IMR-90 (cell line): Measurements from ENCODE around the gene ELANE. TPM values are rescaled to one million over a fixed set of nuclear protein-coding genes. Genes with fewer than 3 reads are reported as not detected.

Experiments
- ATAC-seq: fragments of 200-7000 bp; cut with Tn5 transposase; 2 replicates; pipeline ENCODE4 v1.9.1; 2020; ENCODE audit warnings: low read depth, mild to moderate bottlenecking, moderate library complexity
- BruUV-seq: library from RNA; stranded (reverse); fragments of 400-500 nt; replicated peaks from 2 replicates; lab custom pipeline; 2021; lab: Mats Ljungman, UMichigan
- CTCF ChIA-PET: fragments of 300-600 bp; formaldehyde crosslinking; extraction: SDS; loops from one replicate; lab custom pipeline; 2021; ENCODE audit warnings: antibody characterized with exemption; lab: Yijun Ruan, JAX
- POLR2A ChIA-PET: fragments of 300-600 bp; sonication (Branson Sonifier 250); formaldehyde crosslinking; loops from one replicate; lab custom pipeline; 2022; ENCODE audit warnings: antibody characterized with exemption; ENCODE audit not compliant: unreplicated experiment; lab: Charles Lee
- DNase-seq: peaks from one replicate; pipeline ENCODE4 v3.0.0; 2013
- H2AFZ ChIP-seq: replicated peaks from 2 replicates; pipeline ENCODE3; 2013; ENCODE audit warnings: low read length, mild to moderate bottlenecking; ENCODE audit not compliant: poor library complexity
- H2AK5ac ChIP-seq: 2 replicates; pipeline ENCODE4 v1.6.1; 2013; ENCODE audit warnings: low read depth, low read length, inconsistent platforms
- H2AK9ac ChIP-seq: replicated peaks from 2 replicates; pipeline ENCODE3; 2013; ENCODE audit warnings: mild to moderate bottlenecking, low read depth, low read length, moderate library complexity; ENCODE audit not compliant: poor library complexity
- H2BK120ac ChIP-seq: 2 replicates; pipeline ENCODE4 v1.6.1; 2013; ENCODE audit warnings: low read depth, low read length, inconsistent platforms
- H2BK15ac ChIP-seq: 3 replicates; pipeline ENCODE4 v1.6.1; 2013; ENCODE audit warnings: low read depth, low read length, inconsistent platforms
- H2BK20ac ChIP-seq: 2 replicates; pipeline ENCODE4 v1.6.1; 2013; ENCODE audit warnings: low read depth, mild to moderate bottlenecking, inconsistent platforms, low read length, moderate library complexity
- H2BK5ac ChIP-seq: 2 replicates; pipeline ENCODE4 v1.6.1; 2013; ENCODE audit warnings: mild to moderate bottlenecking, low read depth, low read length, inconsistent platforms; ENCODE audit not compliant: poor library complexity, severe bottlenecking
- H3K14ac ChIP-seq: replicated peaks from 2 replicates; pipeline ENCODE4 v1.6.1; 2013; ENCODE audit warnings: low read depth, low read length, inconsistent platforms
- H3K18ac ChIP-seq: 2 replicates; pipeline ENCODE4 v1.6.1; 2013; ENCODE audit warnings: low read depth, low read length, control low read depth
- H3K23ac ChIP-seq: 2 replicates; pipeline ENCODE4 v1.6.1; 2013; ENCODE audit warnings: low read depth, low read length, inconsistent platforms
- H3K27ac ChIP-seq: 2 replicates; pipeline ENCODE4 v1.5.1; 2013; ENCODE audit warnings: mild to moderate bottlenecking, control low read depth, low read length; ENCODE audit not compliant: insufficient read depth
- H3K27me3 ChIP-seq: 2 replicates; pipeline ENCODE4 v1.6.1; 2013; ENCODE audit warnings: low read length; ENCODE audit not compliant: control insufficient read depth, insufficient read depth
- H3K36me3 ChIP-seq: 2 replicates; pipeline ENCODE4 v1.6.1; 2013; ENCODE audit warnings: low read length, mixed read lengths; ENCODE audit not compliant: control insufficient read depth, insufficient read depth
- H3K4ac ChIP-seq: 2 replicates; pipeline ENCODE4 v1.6.1; 2013; ENCODE audit warnings: low read depth, low read length, inconsistent platforms
- H3K4me1 ChIP-seq: 2 replicates; pipeline ENCODE4 v1.6.1; 2013; ENCODE audit warnings: low read length, mixed read lengths; ENCODE audit not compliant: control insufficient read depth, insufficient read depth
- H3K4me2 ChIP-seq: 2 replicates; pipeline ENCODE4 v1.6.1; 2013; ENCODE audit warnings: low read depth, mild to moderate bottlenecking, control low read depth, low read length, moderate library complexity
- H3K4me3 ChIP-seq: 2 replicates; pipeline ENCODE4 v1.5.1; 2013; ENCODE audit warnings: low read depth, mild to moderate bottlenecking, control low read depth, low read length, moderate library complexity; ENCODE audit not compliant: insufficient read depth
- H3K56ac ChIP-seq: 2 replicates; pipeline ENCODE4 v1.6.1; 2013; ENCODE audit warnings: low read length, inconsistent platforms; ENCODE audit not compliant: insufficient read depth; ENCODE audit errors: extremely low read depth
- H3K79me1 ChIP-seq, 2 experiments: 2 replicates each; pipeline ENCODE4 v1.6.1; 2013; ENCODE audit warnings: low read length in 2 of 2, inconsistent platforms in 1 of 2, low read depth in 1 of 2
- H3K9ac ChIP-seq: 2 replicates; pipeline ENCODE4 v1.6.1; 2013; ENCODE audit warnings: low read depth, low read length, control low read depth
- H3K9me1 ChIP-seq: 2 replicates; pipeline ENCODE4 v1.6.1; 2013; ENCODE audit warnings: low read length, inconsistent platforms; ENCODE audit not compliant: insufficient read depth
- H3K9me3 ChIP-seq: 2 replicates; pipeline ENCODE4 v1.6.1; 2013; ENCODE audit warnings: low read length; ENCODE audit not compliant: control insufficient read depth, insufficient read depth
- H4K20me1 ChIP-seq: 2 replicates; pipeline ENCODE4 v1.6.1; 2013; ENCODE audit warnings: low read length, inconsistent platforms; ENCODE audit not compliant: insufficient read depth
- H4K5ac ChIP-seq: 2 replicates; pipeline ENCODE4 v1.6.1; 2013; ENCODE audit warnings: mild to moderate bottlenecking, low read depth, low read length, control low read depth
- H4K8ac ChIP-seq, 2 experiments: 2 replicates each; pipeline ENCODE4 v1.6.1; 2013; ENCODE audit warnings: low read depth in 2 of 2, low read length in 2 of 2, control low read depth in 1 of 2, inconsistent platforms in 1 of 2
- H4K91ac ChIP-seq: 2 replicates; pipeline ENCODE4 v1.6.1; 2013; ENCODE audit warnings: low read depth, low read length, inconsistent platforms; ENCODE audit not compliant: insufficient read depth
- BHLHE40 ChIP-seq: fragments of 150-350 bp; IDR thresholded peaks from 2 replicates; pipeline ENCODE4 v1.6.1; 2016; ENCODE audit warnings: mild to moderate bottlenecking, low read depth, low read length
- CEBPB ChIP-seq: IDR thresholded peaks from 2 replicates; pipeline ENCODE4 v1.6.1; 2012; ENCODE audit warnings: low read depth, low read length, improper control_type of control experiment
- CHD1 ChIP-seq: IDR thresholded peaks from 2 replicates; pipeline ENCODE4 v1.6.1; 2012; ENCODE audit warnings: low read depth, low read length, improper control_type of control experiment
- ELK1 ChIP-seq: fragments of 150-350 bp; IDR thresholded peaks from 2 replicates; pipeline ENCODE4 v1.6.1; 2016; ENCODE audit warnings: low read depth, mild to moderate bottlenecking, low read length, moderate library complexity, borderline replicate concordance
- FOS ChIP-seq: fragments of 150-350 bp; IDR thresholded peaks from 2 replicates; pipeline ENCODE4 v1.6.1; 2016; ENCODE audit warnings: low read depth, low read length
- MAFK ChIP-seq: IDR thresholded peaks from 2 replicates; pipeline ENCODE4 v1.6.1; 2012; ENCODE audit warnings: low read depth, low read length, improper control_type of control experiment
- MAZ ChIP-seq: IDR thresholded peaks from 2 replicates; pipeline ENCODE4 v1.6.1; 2012; ENCODE audit warnings: low read depth, mild to moderate bottlenecking, low read length, improper control_type of control experiment, moderate library complexity, borderline replicate concordance
- MXI1 ChIP-seq: IDR thresholded peaks from 2 replicates; pipeline ENCODE4 v1.6.1; 2012; ENCODE audit warnings: low read depth, mild to moderate bottlenecking, low read length, moderate library complexity, borderline replicate concordance
- NFE2L2 ChIP-seq: fragments of 150-350 bp; IDR thresholded peaks from 2 replicates; pipeline ENCODE4 v1.6.1; 2016; ENCODE audit warnings: low read depth, mild to moderate bottlenecking, low read length
- POLR2A ChIP-seq: IDR thresholded peaks from 2 replicates; pipeline ENCODE4 v1.6.1; 2012; ENCODE audit warnings: mild to moderate bottlenecking, low read depth, low read length
- RAD21 ChIP-seq: IDR thresholded peaks from 2 replicates; pipeline ENCODE4 v1.6.1; 2012; ENCODE audit warnings: low read length, improper control_type of control experiment
- RCOR1 ChIP-seq: IDR thresholded peaks from 2 replicates; pipeline ENCODE4 v1.6.1; 2012; ENCODE audit warnings: mild to moderate bottlenecking, low read length, improper control_type of control experiment; ENCODE audit not compliant: insufficient replicate concordance
- RFX5 ChIP-seq: IDR thresholded peaks from 2 replicates; pipeline ENCODE4 v1.8.0; 2012; ENCODE audit warnings: low read depth, mild to moderate bottlenecking, low read length, moderate library complexity
- SMC3 ChIP-seq: fragments of 150-350 bp; IDR thresholded peaks from 2 replicates; pipeline ENCODE4 v1.6.1; 2016; ENCODE audit warnings: low read depth, mild to moderate bottlenecking, antibody characterized with exemption, low read length, moderate library complexity
- USF2 ChIP-seq: fragments of 150-350 bp; IDR thresholded peaks from 2 replicates; pipeline ENCODE4 v1.6.1; 2017; ENCODE audit warnings: mild to moderate bottlenecking, antibody characterized with exemption, low read length, low read depth
- WGBS, 2 experiments: methylation state at CpG; one replicate each; pipeline versions ENCODE4 v1.1.5 to v1.1.7; 2013; ENCODE audit warnings: missing lambda C conversion rate in 2 of 2; ENCODE audit not compliant: insufficient read length in 1 of 2; ENCODE audit errors: extremely low coverage in 2 of 2; 5-methylcytosine and 5-hydroxymethylcytosine counted together
- dilution Hi-C: fragments of 300-500 bp; cut with HindIII; formaldehyde crosslinking; loops from one replicate; pipeline ENCODE4 v1.14.3; 2018; ENCODE audit warnings: low sequenced_read_pairs; ENCODE audit not compliant: unreplicated experiment
- in situ Hi-C: fragments of 300-500 bp; cut with MboI; formaldehyde crosslinking; loops from 3 replicates; pipeline ENCODE4 v1.14.3; 2019; ENCODE audit warnings: low sequenced_read_pairs, inconsistent platforms, mixed read lengths
- intact Hi-C: fragments of 100-400 bp; cut with micrococcal nuclease; formaldehyde crosslinking; loops from 2 replicates; pipeline ENCODE4 v1.10.0; 2022
- polyA plus RNA-seq, 3 experiments: library from polyadenylated mRNA; depleted of rRNA; stranded (reverse); fragments of >200 nt; gene quantifications; 2 replicates each; pipeline ENCODE4 v1.2.3, GENCODE V29; 2012; ENCODE audit warnings: low replicate concordance in 1 of 3
- total RNA-seq: library from RNA; depleted of rRNA; stranded (reverse); fragments of >200 nt; gene quantifications from 2 replicates; pipeline ENCODE4 v1.2.3, GENCODE V29; 2012
- TF ChIP-seq, protein P1 (sequence below): conservative IDR thresholded peaks from 2 replicates; pipeline ENCODE4 v1.5.1; 2012; ENCODE audit warnings: mild to moderate bottlenecking, low read depth, low read length, improper control_type of control experiment

ELANE gene
- total and polyA plus RNA-seq, 2 of the 4 experiments (the other 2 are of a cell fraction), result 0.27 TPM; not detected in 1

GRCh38 chr19:843180-843835 is 8.8 kb upstream of the ELANE start:
- TF ChIP-seq MAZ, result no peak
- no peak for TF ChIP-seq SMC3
- no peak for TF ChIP-seq CEBPB
- TF ChIP-seq RCOR1, result no peak
- TF ChIP-seq FOS, result no peak
- no peak for TF ChIP-seq USF2
- TF ChIP-seq, protein P1, sequence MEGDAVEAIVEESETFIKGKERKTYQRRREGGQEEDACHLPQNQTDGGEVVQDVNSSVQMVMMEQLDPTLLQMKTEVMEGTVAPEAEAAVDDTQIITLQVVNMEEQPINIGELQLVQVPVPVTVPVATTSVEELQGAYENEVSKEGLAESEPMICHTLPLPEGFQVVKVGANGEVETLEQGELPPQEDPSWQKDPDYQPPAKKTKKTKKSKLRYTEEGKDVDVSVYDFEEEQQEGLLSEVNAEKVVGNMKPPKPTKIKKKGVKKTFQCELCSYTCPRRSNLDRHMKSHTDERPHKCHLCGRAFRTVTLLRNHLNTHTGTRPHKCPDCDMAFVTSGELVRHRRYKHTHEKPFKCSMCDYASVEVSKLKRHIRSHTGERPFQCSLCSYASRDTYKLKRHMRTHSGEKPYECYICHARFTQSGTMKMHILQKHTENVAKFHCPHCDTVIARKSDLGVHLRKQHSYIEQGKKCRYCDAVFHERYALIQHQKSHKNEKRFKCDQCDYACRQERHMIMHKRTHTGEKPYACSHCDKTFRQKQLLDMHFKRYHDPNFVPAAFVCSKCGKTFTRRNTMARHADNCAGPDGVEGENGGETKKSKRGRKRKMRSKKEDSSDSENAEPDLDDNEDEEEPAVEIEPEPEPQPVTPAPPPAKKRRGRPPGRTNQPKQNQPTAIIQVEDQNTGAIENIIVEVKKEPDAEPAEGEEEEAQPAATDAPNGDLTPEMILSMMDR, result no peak
- no peak for TF ChIP-seq RFX5
- TF ChIP-seq MXI1, result no peak
- TF ChIP-seq POLR2A, result no peak
- no peak for TF ChIP-seq ELK1
- no peak for TF ChIP-seq NFE2L2
- TF ChIP-seq MAFK, result no peak
- no peak for TF ChIP-seq BHLHE40
- no peak for TF ChIP-seq RAD21
- TF ChIP-seq CHD1, result no peak
- 13% methylated on average over 9 of the region's 46 CpGs; no CpG with 5 or more reads in 1 of the 2 experiments for WGBS, 2 experiments
- no peaks in the 10 kb centered on the region for H3K36me3 ChIP-seq
- H2BK120ac ChIP-seq, result no peak overlapping the region
- no peak overlapping the region for H3K23ac ChIP-seq
- DNase-seq (no peak), ATAC-seq (peak; percentile 76)
- H4K20me1 ChIP-seq, result no peaks in the 10 kb centered on the region; the same call in 1 of the 2 replicates
- peaks cover 20% of the 10 kb centered on the region for H3K27me3 ChIP-seq
- no peak overlapping the region for H3K27ac ChIP-seq
- H3K4me1 ChIP-seq, result peaks cover 2% of the 10 kb centered on the region; the same call in 1 of the 2 replicates
- CTCF ChIA-PET, result no interaction called here
- no peak overlapping the region for H2BK20ac ChIP-seq
- H4K8ac ChIP-seq, result no peak overlapping the region
- no peaks in the 10 kb centered on the region for H3K79me1 ChIP-seq
- H3K4ac ChIP-seq, result no peak overlapping the region
- no peak overlapping the region for H3K9ac ChIP-seq
- no TSS peak for BruUV-seq
- no peak overlapping the region for H4K5ac ChIP-seq
- POLR2A ChIA-PET, result no interaction called here
- H4K91ac ChIP-seq, result no peak overlapping the region
- H3K9me3 ChIP-seq, result no peaks in the 10 kb centered on the region
- H2AFZ ChIP-seq, result peak overlapping the region; percentile 81
- H2AK5ac ChIP-seq, result no peak overlapping the region
- no peak overlapping the region for H3K56ac ChIP-seq
- H2BK15ac ChIP-seq, result no peak overlapping the region
- H3K18ac ChIP-seq, result no peak overlapping the region
- intact Hi-C loops, result no loop called here
- no peaks in the 10 kb centered on the region for H3K9me1 ChIP-seq
- H2BK5ac ChIP-seq, result no peak overlapping the region
- H2AK9ac ChIP-seq, result peak overlapping the region; percentile 55
- dilution Hi-C loops, result no loop called here
- peak overlapping the region; percentile 19; the same call in 1 of the 2 replicates for H3K4me2 ChIP-seq
- H3K14ac ChIP-seq, result no peak overlapping the region
- in situ Hi-C loops, result no loop called here
- H3K4me3 ChIP-seq, result no peak overlapping the region
